Measurements from ENCODE around the gene TPT1. TPM values are rescaled to one million over a fixed set of nuclear protein-coding genes. Genes with fewer than 3 reads are reported as not detected.
"Not testable (repeated sequence)": the region's sequence is repeated elsewhere in the genome, so short reads cannot be mapped to it uniquely, and the experiment has no call there.

Gene TPT1
- total RNA-seq, 1 donor from 2014 or later, result 2,752 TPM

- no peak for DNase-seq (ENCODE audit: low spot score in 2 of 2)
- FAIRE-seq, result no peak
Measured at GRCh38 chr13:45306966-45307365, 34.0 kb downstream of the TPT1 start.

- DNase-seq (ENCODE audit: low spot score in 2 of 2), result no peak
- FAIRE-seq, result no peak
Measured at GRCh38 chr13:45305079-45305478, 35.9 kb downstream of the TPT1 start.

- FAIRE-seq (no peak), DNase-seq (ENCODE audit: low spot score in 2 of 2) (no peak)
Measured at GRCh38 chr13:45303866-45304265, 37.1 kb downstream of the TPT1 start.

GRCh38 chr13:45303026-45303425 lies 38.0 kb downstream of the TPT1 start:
- DNase-seq (ENCODE audit: low spot score in 2 of 2), result no peak
- FAIRE-seq, result no peak

- FAIRE-seq (no peak), DNase-seq (ENCODE audit: low spot score in 2 of 2) (no peak)
Measured at GRCh38 chr13:45302507-45302906, 38.5 kb downstream of the TPT1 start.

- no peak for FAIRE-seq
- no peak for DNase-seq (ENCODE audit: low spot score in 2 of 2)
Measured at GRCh38 chr13:45301263-45301662, 39.7 kb downstream of the TPT1 start.

GRCh38 chr13:45300190-45300985 lies 40.6 kb downstream of the TPT1 start:
- no peak for FAIRE-seq
- no peak for DNase-seq (ENCODE audit: low spot score in 2 of 2)

GRCh38 chr13:45299194-45299593 lies 41.8 kb downstream of the TPT1 start:
- DNase-seq (ENCODE audit: low spot score in 2 of 2), result no peak
- FAIRE-seq, result no peak

GRCh38 chr13:45298550-45298949 lies 42.4 kb downstream of the TPT1 start:
- not testable (repeated sequence) for FAIRE-seq; DNase-seq (ENCODE audit: low spot score in 2 of 2)

- DNase-seq (ENCODE audit: low spot score in 2 of 2), result no peak
- FAIRE-seq, result no peak
Measured at GRCh38 chr13:45298206-45298505, 42.8 kb downstream of the TPT1 start.

GRCh38 chr13:45297456-45298205 lies 43.4 kb downstream of the TPT1 start:
- DNase-seq (ENCODE audit: low spot score in 2 of 2), result no peak
- no peak for FAIRE-seq

GRCh38 chr13:45296259-45296658 lies 44.7 kb downstream of the TPT1 start:
- no peak for FAIRE-seq
- no peak for DNase-seq (ENCODE audit: low spot score in 2 of 2)

- no peak for FAIRE-seq
- no peak for DNase-seq (ENCODE audit: low spot score in 2 of 2)
Measured at GRCh38 chr13:45295536-45295935, 45.4 kb downstream of the TPT1 start.

GRCh38 chr13:45292176-45292575 lies 48.8 kb downstream of the TPT1 start:
- DNase-seq (ENCODE audit: low spot score in 2 of 2) (no peak), FAIRE-seq (no peak)

- no peak for FAIRE-seq
- no peak for DNase-seq (ENCODE audit: low spot score in 2 of 2)
Measured at GRCh38 chr13:45289936-45290563, 50.9 kb downstream of the TPT1 start.

Small RNA genes within 50 kb of the gene (small RNA-seq; reads per million reads assigned to genes)
- gene SNORA31, result 2.6 reads per million, percentile 86 among the genes with 10 or more reads in this experiment

Other genes starting within 250 kb of the TPT1 start
- 20.4 TPM for gene GTF2F2, start 220.7 kb downstream of the TPT1 start, total RNA-seq
- 4.5 TPM for gene KCTD4, start 140.1 kb downstream of the TPT1 start, total RNA-seq
- gene SLC25A30, start 77.2 kb upstream of the TPT1 start, total RNA-seq, result 8.6 TPM
- gene COG3, start 123.8 kb upstream of the TPT1 start, total RNA-seq, result 43.6 TPM